Thyroid gland (tissue), 4 donors: ENCODE data around the gene PRLR. TPM values are rescaled to one million over a fixed set of nuclear protein-coding genes. Genes with fewer than 3 reads are reported as not detected.
A peak's percentile ranks its signal among the peaks of the same experiment; 100 is the strongest.
"Not testable (repeated sequence)": the region's sequence is repeated elsewhere in the genome, so short reads cannot be mapped to it uniquely, and the experiment has no call there.

Source experiments
- DNase-seq, 2 donors: peaks; one replicate each; pipeline ENCODE4 v3.0.0-alpha.2; 2019
- H3K27ac ChIP-seq, 3 donors: fragments of 200-600 bp; sonication (generic); 1 replicate in 2 of 3; 2 replicates in 1 of 3; pipeline ENCODE4 v1.5.1; 2016 to 2019; ENCODE audit warnings: mild to moderate bottlenecking in 1 of 3, moderate library complexity in 1 of 3
- H3K27me3 ChIP-seq: fragments of 200-600 bp; sonication (generic); one replicate; pipeline ENCODE4 v1.5.1; 2019
- H3K36me3 ChIP-seq, 2 donors: fragments of 200-600 bp; sonication (generic); one replicate each; pipeline ENCODE4 v1.5.1; 2016 to 2019
- H3K4me1 ChIP-seq, 2 donors: fragments of 200-600 bp; sonication (generic); one replicate each; pipeline ENCODE4 v1.5.1; 2017 to 2019
- H3K4me3 ChIP-seq, 3 donors: fragments of 200-600 bp; sonication (generic); replicated peaks in 1 of 3; 1 replicate in 2 of 3; 2 replicates in 1 of 3; pipeline ENCODE4 v1.5.1; 2016; ENCODE audit warnings: mild to moderate bottlenecking in 1 of 3
- H3K9me3 ChIP-seq: fragments of 200-600 bp; sonication (generic); one replicate; pipeline ENCODE4 v1.5.1; 2017
- CTCF ChIP-seq, 6 experiments: fragments of 200-600 bp in 3 of 6; fragments of 450-650 bp in 3 of 6; sonication (generic) in 3 of 6; IDR thresholded peaks; one replicate each; pipeline ENCODE4 v1.5.1; 2016 to 2019; ENCODE audit warnings: antibody characterized with exemption in 6 of 6, mild to moderate bottlenecking in 2 of 6, inconsistent platforms in 1 of 6, moderate library complexity in 1 of 6
- POLR2A ChIP-seq, 2 donors: fragments of 450-650 bp; IDR thresholded peaks; one replicate each; pipeline ENCODE4 v1.6.1; 2017; ENCODE audit warnings: antibody characterized with exemption in 2 of 2, mild to moderate bottlenecking in 2 of 2, moderate library complexity in 1 of 2
- WGBS, 2 donors: methylation state at CpG; one replicate each; pipeline ENCODE4 v1.1.5; 2017; 5-methylcytosine and 5-hydroxymethylcytosine counted together
- intact Hi-C: fragments of 100-400 bp; cut with DNase I; formaldehyde crosslinking; loops from one replicate; pipeline ENCODE4 v1.15.1; 2023
- total RNA-seq, 4 donors: library from RNA; depleted of rRNA; stranded (reverse); fragments of >200 nt; gene quantifications; one replicate each; pipeline ENCODE4 v1.2.3, GENCODE V29; 2016

PRLR gene
- total RNA-seq, 4 donors from 2014 or later = 0.20 to 1.7 (median 0.22) TPM; not detected in 1

- intact Hi-C loops = no loop called here
- Histone ChIP-seq H3K36me3 (no peaks in the 10 kb centered on the region), H3K4me3 (no peak overlapping the region), H3K27me3 (no peaks in the 10 kb centered on the region), H3K9me3 (no peaks in the 10 kb centered on the region), H3K27ac (no peak overlapping the region), H3K4me1 (no peaks in the 10 kb centered on the region)
- peak in 1 of 2 donors; percentile 46 for DNase-seq
- TF ChIP-seq POLR2A (IDR thresholded peaks at IDR 0.05) = no peak
- peak in 1 of 6 experiments; percentile 12 for TF ChIP-seq CTCF (IDR thresholded peaks at IDR 0.05)
- WGBS, 2 donors = 51 to 71% methylated on average over 7 of the region's 7 CpGs
Observed at GRCh38 chr5:35246900-35247647, 16.8 kb upstream of the PRLR start.

- Histone ChIP-seq H3K27me3 (no peaks in the 10 kb centered on the region), H3K36me3 (no peaks in the 10 kb centered on the region), H3K4me3 (no peak overlapping the region), H3K9me3 (no peaks in the 10 kb centered on the region), H3K27ac (no peak overlapping the region), H3K4me1 (no peaks in the 10 kb centered on the region)
- intact Hi-C loops = no loop called here
- 44 to 45% methylated on average over 2 of the region's 2 CpGs for WGBS, 2 donors
- DNase-seq = no peak
- TF ChIP-seq POLR2A (IDR thresholded peaks at IDR 0.05) (no peak), CTCF (IDR thresholded peaks at IDR 0.05) (no peak)
Observed at GRCh38 chr5:35246411-35246810, 16.1 kb upstream of the PRLR start.

- H3K36me3 ChIP-seq, DNase-seq, H3K4me3 ChIP-seq, H3K4me1 ChIP-seq, H3K27ac ChIP-seq, intact Hi-C loops, H3K9me3 ChIP-seq, H3K27me3 ChIP-seq: not testable (repeated sequence)
- 92 to 98% methylated on average over 10 of the region's 10 CpGs for WGBS, 2 donors
Observed at GRCh38 chr5:35245371-35245770, 15.1 kb upstream of the PRLR start.

GRCh38 chr5:35244171-35244570, 13.9 kb upstream of the PRLR start:
- intact Hi-C loops = no loop called here
- Histone ChIP-seq H3K4me3 (no peak overlapping the region), H3K9me3 (no peaks in the 10 kb centered on the region), H3K27me3 (no peaks in the 10 kb centered on the region), H3K4me1 (no peaks in the 10 kb centered on the region), H3K36me3 (no peaks in the 10 kb centered on the region), H3K27ac (no peak overlapping the region)
- 92 to 95% methylated on average over 1 of the region's 1 CpG for WGBS, 2 donors
- TF ChIP-seq POLR2A (IDR thresholded peaks at IDR 0.05) (no peak), CTCF (IDR thresholded peaks at IDR 0.05) (no peak)
- no peak for DNase-seq

- Histone ChIP-seq H3K27ac (no peak overlapping the region), H3K4me1 (no peaks in the 10 kb centered on the region), H3K9me3 (no peaks in the 10 kb centered on the region), H3K27me3 (no peaks in the 10 kb centered on the region), H3K4me3 (no peak overlapping the region), H3K36me3 (no peaks in the 10 kb centered on the region)
- intact Hi-C loops = no loop called here
- DNase-seq = no peak
- no peak for TF ChIP-seq POLR2A (IDR thresholded peaks at IDR 0.05)
- WGBS, 2 donors = 74 to 76% methylated on average over 4 of the region's 4 CpGs
Observed at GRCh38 chr5:35242702-35243258, 12.5 kb upstream of the PRLR start.

GRCh38 chr5:35240892-35241291, 10.6 kb upstream of the PRLR start:
- intact Hi-C loops = no loop called here
- Histone ChIP-seq H3K27ac (no peak overlapping the region), H3K9me3 (no peaks in the 10 kb centered on the region), H3K4me1 (no peaks in the 10 kb centered on the region), H3K27me3 (no peaks in the 10 kb centered on the region), H3K4me3 (no peak overlapping the region), H3K36me3 (no peaks in the 10 kb centered on the region)
- DNase-seq = no peak
- TF ChIP-seq POLR2A (IDR thresholded peaks at IDR 0.05) = no peak
- no peak for TF ChIP-seq CTCF (IDR thresholded peaks at IDR 0.05)
- 92 to 95% methylated on average over 1 of the region's 1 CpG for WGBS, 2 donors
